Panc1 (cell line): Measurements from ENCODE around the gene EMC1. TPM values are rescaled to one million over a fixed set of nuclear protein-coding genes. Genes with fewer than 3 reads are reported as not detected.
"Not testable (repeated sequence)": the region's sequence is repeated elsewhere in the genome, so short reads cannot be mapped to it uniquely, and the experiment has no call there.

Source experiments
- ATAC-seq: fragments of 200-7000 bp; cut with Tn5 transposase; 2 replicates; pipeline ENCODE4 v1.9.1; 2020; ENCODE audit warnings: mild to moderate bottlenecking, moderate library complexity
- BruUV-seq: library from RNA; stranded (reverse); fragments of 400-500 nt; replicated peaks from 2 replicates; lab custom pipeline; 2021; lab: Mats Ljungman, UMichigan
- CTCF ChIA-PET: fragments of 300-600 bp; sonication (Branson Sonifier 250); formaldehyde crosslinking; loops from one replicate; lab custom pipeline; 2022; ENCODE audit warnings: antibody characterized with exemption; lab: Charles Lee
- POLR2A ChIA-PET: fragments of 300-600 bp; sonication (Branson Sonifier 250); formaldehyde crosslinking; loops from one replicate; lab custom pipeline; 2022; ENCODE audit warnings: antibody characterized with exemption; lab: Charles Lee
- DNase-seq: peaks from one replicate; pipeline ENCODE4 v3.0.0-alpha.2; 2010; ENCODE audit warnings: low read depth, low spot score
- H3K27ac ChIP-seq: 2 replicates; pipeline ENCODE4 v1.5.1; 2011; ENCODE audit warnings: mild to moderate bottlenecking, low read length, inconsistent platforms
- H3K27me3 ChIP-seq: fragments of 200-500 bp; sonication (Bioruptor generic); 2 replicates; pipeline ENCODE4 v1.6.0; 2014; ENCODE audit warnings: low read length, inconsistent platforms; ENCODE audit not compliant: control insufficient read depth, insufficient read depth
- H3K36me3 ChIP-seq: fragments of 200-500 bp; sonication (Bioruptor generic); 2 replicates; pipeline ENCODE4 v1.5.1; 2014; ENCODE audit warnings: inconsistent platforms, mild to moderate bottlenecking, low read length, moderate library complexity; ENCODE audit not compliant: control insufficient read depth, insufficient read depth
- H3K4me1 ChIP-seq: 2 replicates; pipeline ENCODE4 v1.5.1; 2011; ENCODE audit warnings: inconsistent platforms, mild to moderate bottlenecking, low read length, moderate library complexity; ENCODE audit not compliant: control insufficient read depth, insufficient read depth
- H3K4me3 ChIP-seq, 2 experiments: 2 replicates each; pipeline ENCODE4 v1.5.1; 2011 to 2012; ENCODE audit warnings: low read depth in 2 of 2, low read length in 2 of 2, mild to moderate bottlenecking in 2 of 2, inconsistent platforms in 1 of 2, moderate library complexity in 1 of 2
- H3K9me3 ChIP-seq: fragments of 200-500 bp; sonication (Bioruptor generic); 2 replicates; pipeline ENCODE4 v1.5.1; 2014; ENCODE audit warnings: low read depth, mild to moderate bottlenecking, inconsistent platforms, low read length, moderate library complexity; ENCODE audit not compliant: control insufficient read depth, insufficient read depth
- CTCF ChIP-seq: fragments of 450-650 bp; IDR thresholded peaks from 2 replicates; pipeline ENCODE4 v1.5.1; 2017; ENCODE audit warnings: mild to moderate bottlenecking
- POLR2AphosphoS5 ChIP-seq: IDR thresholded peaks from 2 replicates; pipeline ENCODE4 v1.6.1; 2012; ENCODE audit warnings: mild to moderate bottlenecking, low read depth, low read length, moderate library complexity
- REST ChIP-seq, 2 experiments: IDR thresholded peaks; 2 replicates each; pipeline ENCODE4 v1.6.1; 2011 to 2012; ENCODE audit warnings: low read depth in 2 of 2, control low read depth in 1 of 2, low read length in 1 of 2, mild to moderate bottlenecking in 1 of 2, moderate library complexity in 1 of 2; ENCODE audit not compliant: insufficient read depth in 1 of 2
- SIN3A ChIP-seq: IDR thresholded peaks from 2 replicates; pipeline ENCODE4 v1.6.1; 2012; ENCODE audit warnings: low read depth, mild to moderate bottlenecking, low read length, moderate library complexity, borderline replicate concordance; ENCODE audit not compliant: insufficient read depth
- TCF7L2 ChIP-seq: IDR thresholded peaks from 2 replicates; pipeline ENCODE4 v1.6.1; 2011; ENCODE audit warnings: mild to moderate bottlenecking, low read depth, low read length, inconsistent platforms
- in situ Hi-C: cut with HindIII; loops from 2 replicates; pipeline ENCODE4 v1.10.0; 2016; ENCODE audit warnings: low sequenced_read_pairs, low pct_unique_long_range_greater_than_20kb
- intact Hi-C: fragments of 100-400 bp; cut with micrococcal nuclease; formaldehyde crosslinking; loops from one replicate; pipeline ENCODE4 v1.10.0; 2022; ENCODE audit not compliant: unreplicated experiment
- total RNA-seq: library from RNA; stranded (reverse); gene quantifications from one replicate; pipeline ENCODE4 v1.2.1, GENCODE V29; 2021; ENCODE audit not compliant: unreplicated experiment

The EMC1 gene
- total RNA-seq, 1 experiment from 2014 or later: 103 TPM

- in situ Hi-C loops: no loop called here
- intact Hi-C loops: no loop called here
- Histone ChIP-seq H3K9me3 (no peaks in the 10 kb centered on the region), H3K27me3 (no peaks in the 10 kb centered on the region), H3K4me1 (no peaks in the 10 kb centered on the region), H3K27ac (no peak overlapping the region), H3K36me3 (peaks cover 30% of the 10 kb centered on the region), H3K4me3 (no peak overlapping the region)
- no peak for ATAC-seq
- ChIA-PET CTCF (no interaction called here), POLR2A (interaction anchor here (0.5 kb wide), 1 partner anchor 75 kb away, joined by 3 read pairs; no protein-coding TSS in a partner anchor)
- no TSS peak for BruUV-seq
- DNase-seq: no peak
- no peak for TF ChIP-seq TCF7L2
- no peak for TF ChIP-seq SIN3A
- no peak for TF ChIP-seq REST (IDR thresholded peaks at IDR 0.05; ENCODE audit: insufficient read depth in 1 of 2, low read depth in 2 of 2, low read length in 1 of 2)
- TF ChIP-seq POLR2AphosphoS5: no peak
- TF ChIP-seq CTCF: no peak
These were observed 17.1 kb downstream of the EMC1 start for GRCh38 chr1:19234224-19234623.

GRCh38 chr1:19232524-19232846 lies 18.8 kb downstream of the EMC1 start:
- no peaks in the 10 kb centered on the region for H3K9me3 ChIP-seq
- ChIA-PET CTCF (no interaction called here), POLR2A (no interaction called here)
- no peak for DNase-seq
- no peak overlapping the region for H3K27ac ChIP-seq
- no peaks in the 10 kb centered on the region for H3K4me1 ChIP-seq
- BruUV-seq: no TSS peak
- no peak overlapping the region for H3K4me3 ChIP-seq
- H3K27me3 ChIP-seq: no peaks in the 10 kb centered on the region
- no peak for ATAC-seq
- TF ChIP-seq SIN3A (no peak), TCF7L2 (no peak), REST (IDR thresholded peaks at IDR 0.05; ENCODE audit: insufficient read depth in 1 of 2, low read depth in 2 of 2, low read length in 1 of 2) (no peak), POLR2AphosphoS5 (no peak), CTCF (no peak; the same call in 1 of the 2 replicates)
- peaks cover 32% of the 10 kb centered on the region for H3K36me3 ChIP-seq
- intact Hi-C loops (no loop called here), in situ Hi-C loops (no loop called here)

GRCh38 chr1:19231736-19232523 lies 19.4 kb downstream of the EMC1 start:
- H3K4me3 ChIP-seq, POLR2A ChIA-PET, DNase-seq, H3K27ac ChIP-seq, ATAC-seq, H3K27me3 ChIP-seq, H3K9me3 ChIP-seq, H3K4me1 ChIP-seq, CTCF ChIA-PET, BruUV-seq, in situ Hi-C loops, intact Hi-C loops: not testable (repeated sequence)
- peaks cover 29% of the 10 kb centered on the region for H3K36me3 ChIP-seq
